Lower leg skin (tissue), 3 donors: Measurements from ENCODE around the gene MAP2.

Experiments
- CTCF ChIP-seq, 3 donors: fragments of 450-650 bp; IDR thresholded peaks; one replicate each; pipeline ENCODE4 v1.5.1; 2016; ENCODE audit warnings: antibody characterized with exemption in 3 of 3, mild to moderate bottlenecking in 3 of 3, moderate library complexity in 2 of 3
- POLR2A ChIP-seq, 2 donors: fragments of 450-650 bp; IDR thresholded peaks; one replicate each; pipeline ENCODE4 v1.6.1; 2016 to 2017; ENCODE audit warnings: antibody characterized with exemption in 2 of 2, mild to moderate bottlenecking in 1 of 2, moderate library complexity in 1 of 2

- TF ChIP-seq CTCF (IDR thresholded peaks at IDR 0.05) (no peak), POLR2A (IDR thresholded peaks at IDR 0.05) (no peak)
These were observed 112.5 kb downstream of the MAP2 start for GRCh38 chr2:209536363-209536762.
